GM18499 (cell line): ENCODE results near the gene GSTM2.

Source experiments
- ATAC-seq: cut with Tn5 transposase; IDR thresholded peaks from one replicate; pipeline ENCODE4 v1.9.1; 2021; ENCODE audit warnings: moderate number of reproducible peaks; ENCODE audit not compliant: insufficient read depth, unreplicated experiment

GSTM2 gene

GRCh38 chr1:109667452-109668122 lies at the start of gene GSTM2:
Gene GSTM2 (plus strand): TSS chr1:109668057. CDS start chr1:109668116, 59 bp downstream.
- ATAC-seq: peak; percentile 73

DNA sequence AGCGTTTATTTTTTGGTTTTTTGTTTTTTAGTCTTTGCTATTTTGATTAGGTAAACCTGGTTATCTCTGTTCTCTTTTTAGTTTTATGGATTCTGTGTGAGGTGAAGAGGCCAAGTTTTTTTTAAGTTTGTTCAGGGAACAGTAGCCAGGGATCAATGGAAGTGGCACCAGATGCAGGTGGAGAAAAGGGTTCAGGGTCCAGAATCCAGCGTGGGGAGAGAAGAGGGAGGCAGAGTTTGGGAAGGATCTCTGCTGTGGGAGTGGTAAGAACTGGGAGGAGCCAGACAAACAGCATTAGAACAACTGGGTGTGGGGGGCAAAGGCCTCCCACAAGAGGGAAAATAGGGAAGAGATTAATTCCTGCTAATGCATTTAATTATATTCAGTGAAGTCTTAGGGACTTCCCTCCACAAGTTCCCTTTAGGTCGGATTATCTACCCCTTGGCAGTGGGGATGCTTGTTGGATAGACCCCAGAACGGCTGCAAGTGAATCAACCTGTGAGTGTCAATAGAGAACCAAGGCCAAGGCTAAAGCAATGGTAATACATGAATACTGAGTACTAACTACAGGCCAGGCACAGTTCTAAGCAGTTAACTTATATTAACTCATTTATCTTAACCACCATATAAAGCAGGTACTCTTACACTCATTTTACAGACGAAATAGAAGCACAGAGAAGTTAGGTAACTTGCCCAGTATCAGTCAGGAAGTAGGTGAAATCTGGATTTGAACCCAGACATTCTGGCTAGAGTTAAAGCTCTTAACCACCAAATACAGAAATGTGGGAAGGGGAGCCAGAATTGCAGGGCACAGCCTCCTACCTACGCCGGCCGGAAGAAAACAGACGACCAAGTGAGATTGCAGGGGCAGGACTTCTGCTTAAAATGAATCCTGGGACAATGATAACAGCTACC lies 48.9 kb upstream of the GSTM2 start:
- ATAC-seq: no peak

- ATAC-seq: peak; percentile 33
Observed at GRCh38 chr1:109619576-109620400, 48.1 kb upstream of the GSTM2 start, which contains the start of the genes AMPD2 and GNAT2. Gene AMPD2 (plus strand): TSS chr1:109619837. CDS start chr1:109621176, 1,339 bp downstream. Gene GNAT2 (minus strand): TSS chr1:109619616. CDS start chr1:109612870, 6,746 bp downstream.

- ATAC-seq: no peak
Observed at GRCh38 chr1:109620401-109620791, 47.5 kb upstream of the GSTM2 start.

- ATAC-seq: peak; percentile 43
Observed at GRCh38 chr1:109620841-109621286, 47.0 kb upstream of the GSTM2 start.

DNA sequence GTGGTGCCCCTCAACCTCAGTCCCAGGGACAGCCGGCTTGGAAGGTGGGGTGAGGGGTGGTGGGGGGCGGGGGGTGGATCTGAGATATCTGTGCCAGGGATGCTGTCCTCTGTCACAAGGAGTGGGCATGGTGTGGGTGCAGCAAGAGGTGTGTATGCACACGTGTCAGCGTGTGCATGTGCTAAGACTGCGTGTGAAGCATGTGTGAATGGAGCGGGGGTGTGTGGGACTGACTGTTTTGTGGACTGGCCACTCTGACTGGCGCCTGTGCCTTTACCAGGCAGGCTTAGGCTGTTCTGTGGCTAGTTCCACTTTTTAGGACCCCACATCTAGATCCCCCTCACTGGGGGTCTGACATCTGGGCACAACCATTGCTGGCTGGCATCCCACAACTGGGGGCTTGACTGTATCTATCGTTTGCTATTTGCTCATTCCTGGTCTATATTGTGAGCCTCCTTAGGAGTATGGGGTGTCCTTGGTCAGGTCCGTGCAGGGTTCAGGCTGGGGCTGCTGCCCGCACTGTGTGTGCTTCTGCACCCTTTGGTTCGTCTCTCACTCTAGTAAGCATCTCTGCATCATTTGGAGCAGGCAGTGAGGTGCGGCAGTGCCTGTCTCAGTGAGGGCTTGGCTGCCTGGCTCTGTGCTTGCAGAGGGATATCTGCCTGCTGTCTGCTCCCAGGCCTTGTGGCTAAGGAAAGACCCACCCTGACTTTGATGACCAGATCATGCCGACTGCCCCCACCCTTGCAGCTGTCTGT lies 46.3 kb upstream of the GSTM2 start:
- ATAC-seq: no peak

- ATAC-seq: no peak
Observed at GRCh38 chr1:109622137-109622892, 45.5 kb upstream of the GSTM2 start.

GRCh38 chr1:109622895-109623294 lies 45.0 kb upstream of the GSTM2 start:
- ATAC-seq: no peak

GRCh38 chr1:109623601-109624161 lies 44.2 kb upstream of the GSTM2 start:
- no peak for ATAC-seq

DNA sequence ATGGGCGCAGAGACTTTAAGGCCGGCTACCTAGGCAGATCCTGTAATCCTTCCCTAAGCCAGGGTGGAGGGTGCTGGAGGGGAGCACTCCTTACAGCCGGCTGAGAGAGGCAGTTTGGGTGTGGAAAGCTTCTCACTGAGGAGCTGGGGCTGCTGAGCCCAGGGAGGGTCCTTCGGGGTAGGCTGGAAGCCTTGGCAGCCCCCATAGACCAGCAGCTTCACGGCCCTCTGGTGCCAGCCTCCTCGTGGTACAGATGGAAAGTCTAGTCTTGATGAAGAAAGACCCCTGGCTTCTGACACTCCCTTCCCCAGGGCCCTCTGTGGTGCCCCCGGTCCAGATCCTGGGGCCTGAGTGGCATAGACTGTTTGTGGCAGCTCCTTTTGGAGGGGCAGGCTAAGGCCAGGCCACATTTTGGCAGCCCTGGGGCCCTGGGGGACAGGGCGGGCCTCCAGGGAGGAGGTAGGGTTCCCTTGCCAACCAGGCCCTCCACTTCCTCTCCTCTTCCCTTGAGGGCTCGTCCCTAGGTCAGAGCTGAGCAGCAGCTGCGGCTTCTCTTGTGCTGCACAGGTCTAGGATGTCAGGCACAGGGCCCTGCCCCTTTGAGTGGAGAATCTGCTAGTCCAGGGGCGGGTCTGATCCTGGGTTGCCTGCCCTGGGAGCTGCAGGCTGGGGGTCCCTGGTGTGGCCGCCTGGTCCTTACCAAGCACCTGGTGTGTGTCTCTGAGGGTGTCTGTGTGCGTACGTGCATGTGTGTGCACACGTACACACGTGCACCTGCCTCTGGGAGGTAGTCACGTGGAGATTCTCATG lies 43.5 kb upstream of the GSTM2 start:
- ATAC-seq: no peak

- no peak for ATAC-seq
Observed at GRCh38 chr1:109625176-109625575, 42.7 kb upstream of the GSTM2 start.

DNA sequence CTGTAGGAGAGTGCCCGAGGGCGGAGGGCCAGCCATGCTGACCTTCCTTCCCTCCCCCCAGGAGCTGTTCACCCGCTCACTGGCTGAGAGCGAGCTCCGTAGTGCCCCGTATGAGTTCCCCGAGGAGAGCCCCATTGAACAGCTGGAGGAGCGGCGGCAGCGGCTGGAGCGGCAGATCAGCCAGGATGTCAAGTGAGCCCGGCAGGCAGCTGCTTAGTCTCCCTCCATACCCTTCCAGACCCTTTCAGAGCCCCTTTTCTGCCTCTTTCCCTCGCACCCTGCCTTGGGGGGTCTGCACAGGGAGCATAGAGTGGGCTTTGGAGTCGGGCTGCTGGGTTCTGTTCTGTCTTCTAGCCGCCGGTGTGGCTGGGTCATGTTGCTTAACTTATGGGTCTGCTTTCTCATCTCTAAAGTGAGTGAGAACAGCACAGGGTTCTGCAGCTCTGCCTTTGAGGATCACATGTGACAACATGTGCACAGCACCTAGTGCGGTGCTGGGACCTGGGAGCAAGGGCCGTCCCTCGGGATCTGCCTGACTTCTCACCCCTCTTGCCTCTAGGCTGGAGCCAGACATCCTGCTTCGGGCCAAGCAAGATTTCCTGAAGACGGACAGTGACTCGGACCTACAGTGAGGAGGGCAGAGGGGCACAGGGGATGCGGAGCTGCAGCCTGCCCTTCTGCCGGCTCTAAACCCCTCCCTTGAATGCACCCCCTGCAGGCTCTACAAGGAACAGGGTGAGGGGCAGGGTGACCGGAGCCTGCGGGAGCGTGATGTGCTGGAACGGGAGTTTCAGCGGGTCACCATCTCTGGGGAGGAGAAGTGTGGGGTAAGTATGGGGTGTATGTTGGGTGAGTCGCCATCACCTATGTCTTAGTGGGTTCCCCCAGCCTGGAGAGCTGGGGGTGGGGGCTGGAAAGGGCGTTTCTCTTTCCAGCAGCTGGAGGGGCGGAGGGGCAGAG lies 42.0 kb upstream of the GSTM2 start:
- no peak for ATAC-seq

DNA sequence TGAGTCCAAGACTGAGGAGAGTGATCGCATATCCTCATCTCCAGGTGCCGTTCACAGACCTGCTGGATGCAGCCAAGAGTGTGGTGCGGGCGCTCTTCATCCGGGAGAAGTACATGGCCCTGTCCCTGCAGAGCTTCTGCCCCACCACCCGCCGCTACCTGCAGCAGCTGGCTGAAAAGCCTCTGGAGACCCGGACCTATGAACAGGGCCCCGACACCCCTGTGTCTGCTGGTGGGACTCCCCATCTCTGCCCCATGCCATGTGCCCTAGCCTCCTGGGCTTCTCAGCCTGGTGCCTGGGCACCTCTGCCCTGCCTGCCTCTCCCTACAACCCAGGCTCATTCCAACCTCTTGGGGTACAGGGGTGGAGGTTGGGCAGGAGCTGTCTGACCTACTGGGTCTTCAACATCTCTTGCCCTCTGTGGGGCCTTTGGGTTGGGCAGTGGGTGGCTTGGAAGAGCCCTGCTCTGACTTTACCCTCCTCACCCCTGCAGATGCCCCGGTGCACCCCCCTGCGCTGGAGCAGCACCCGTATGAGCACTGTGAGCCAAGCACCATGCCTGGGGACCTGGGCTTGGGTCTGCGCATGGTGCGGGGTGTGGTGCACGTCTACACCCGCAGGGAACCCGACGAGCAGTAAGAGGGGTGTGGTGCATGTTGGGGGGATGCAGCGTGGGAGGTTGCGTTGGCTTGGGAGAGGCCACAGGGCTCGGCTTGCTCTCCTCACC lies 41.0 kb upstream of the GSTM2 start:
- ATAC-seq: no peak

- ATAC-seq: no peak
Observed at GRCh38 chr1:109627692-109628399, 40.0 kb upstream of the GSTM2 start.

- no peak for ATAC-seq
Observed at GRCh38 chr1:109628540-109629321, 39.1 kb upstream of the GSTM2 start.
